ENCODE results near the gene CDC23.

CDC23 gene

DNA sequence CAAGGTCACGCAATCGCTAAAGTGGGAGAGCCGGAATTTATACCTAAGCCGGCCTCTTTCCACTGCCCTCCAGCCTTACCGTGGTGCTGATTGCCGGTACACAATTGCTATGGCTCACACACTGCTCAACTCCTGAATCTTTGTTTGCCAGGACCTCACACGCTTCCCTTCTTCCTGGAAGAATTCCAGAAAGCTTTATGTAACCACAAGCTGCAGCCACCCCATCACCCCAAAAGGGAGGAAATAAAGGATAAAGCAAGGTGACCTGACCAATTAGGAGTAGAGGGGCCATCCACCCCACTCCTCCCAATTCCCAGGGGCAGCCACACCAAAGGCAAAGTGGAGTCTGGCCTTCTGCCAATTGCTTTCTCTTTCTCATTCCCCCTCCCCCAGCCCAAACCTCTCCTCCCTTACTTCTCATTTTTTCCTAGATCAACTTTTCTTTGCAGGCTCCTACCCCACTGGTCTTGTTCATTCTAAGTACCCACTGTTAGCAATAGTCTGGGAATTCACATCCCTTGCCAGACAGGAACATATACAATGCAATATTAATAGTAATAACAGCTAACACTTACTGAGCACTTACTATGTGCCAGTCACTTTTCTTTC is 18.0 kb upstream of the CDC23 start:
- Histone ChIP-seq H3K36me3 (ENCODE audit: control insufficient read depth, low read length) (no peaks in the 10 kb centered on the region), H4K20me1 (ENCODE audit: control insufficient read depth, insufficient read depth, low read depth, low read length) (no peaks in the 10 kb centered on the region), H3K4me2 (ENCODE audit: low read length) (no peak overlapping the region), H3K4me1 (ENCODE audit: control insufficient read depth, low read length) (peaks cover 5% of the 10 kb centered on the region), H3K27ac (ENCODE audit: low read depth, low read length) (no peak overlapping the region), H3K9me3 (ENCODE audit: control insufficient read depth, insufficient read depth, low read length) (peaks cover 2% of the 10 kb centered on the region; the same call in 1 of the 2 replicates), H3K27me3 (ENCODE audit: control insufficient read depth, low read length) (peaks cover 11% of the 10 kb centered on the region; the same call in 1 of the 2 replicates), H3K79me2 (ENCODE audit: control insufficient read depth, low read length) (no peaks in the 10 kb centered on the region), H3K9me2 (replicated peaks; ENCODE audit: control insufficient read depth, low read length) (no peaks in the 10 kb centered on the region), H3F3A (ENCODE audit: control insufficient read depth, insufficient read depth) (no peaks in the 10 kb centered on the region), H3K4me3 (ENCODE audit: low read length) (no peak overlapping the region)
- TF ChIP-seq, protein P1, sequence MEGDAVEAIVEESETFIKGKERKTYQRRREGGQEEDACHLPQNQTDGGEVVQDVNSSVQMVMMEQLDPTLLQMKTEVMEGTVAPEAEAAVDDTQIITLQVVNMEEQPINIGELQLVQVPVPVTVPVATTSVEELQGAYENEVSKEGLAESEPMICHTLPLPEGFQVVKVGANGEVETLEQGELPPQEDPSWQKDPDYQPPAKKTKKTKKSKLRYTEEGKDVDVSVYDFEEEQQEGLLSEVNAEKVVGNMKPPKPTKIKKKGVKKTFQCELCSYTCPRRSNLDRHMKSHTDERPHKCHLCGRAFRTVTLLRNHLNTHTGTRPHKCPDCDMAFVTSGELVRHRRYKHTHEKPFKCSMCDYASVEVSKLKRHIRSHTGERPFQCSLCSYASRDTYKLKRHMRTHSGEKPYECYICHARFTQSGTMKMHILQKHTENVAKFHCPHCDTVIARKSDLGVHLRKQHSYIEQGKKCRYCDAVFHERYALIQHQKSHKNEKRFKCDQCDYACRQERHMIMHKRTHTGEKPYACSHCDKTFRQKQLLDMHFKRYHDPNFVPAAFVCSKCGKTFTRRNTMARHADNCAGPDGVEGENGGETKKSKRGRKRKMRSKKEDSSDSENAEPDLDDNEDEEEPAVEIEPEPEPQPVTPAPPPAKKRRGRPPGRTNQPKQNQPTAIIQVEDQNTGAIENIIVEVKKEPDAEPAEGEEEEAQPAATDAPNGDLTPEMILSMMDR (IDR thresholded peaks at IDR 0.05; ENCODE audit: low read depth, low read length, poor library complexity, severe bottlenecking): no peak
- TF ChIP-seq EZH2phosphoT487 (IDR thresholded peaks at IDR 0.05; ENCODE audit: borderline replicate concordance, low read length): no peak

DNA sequence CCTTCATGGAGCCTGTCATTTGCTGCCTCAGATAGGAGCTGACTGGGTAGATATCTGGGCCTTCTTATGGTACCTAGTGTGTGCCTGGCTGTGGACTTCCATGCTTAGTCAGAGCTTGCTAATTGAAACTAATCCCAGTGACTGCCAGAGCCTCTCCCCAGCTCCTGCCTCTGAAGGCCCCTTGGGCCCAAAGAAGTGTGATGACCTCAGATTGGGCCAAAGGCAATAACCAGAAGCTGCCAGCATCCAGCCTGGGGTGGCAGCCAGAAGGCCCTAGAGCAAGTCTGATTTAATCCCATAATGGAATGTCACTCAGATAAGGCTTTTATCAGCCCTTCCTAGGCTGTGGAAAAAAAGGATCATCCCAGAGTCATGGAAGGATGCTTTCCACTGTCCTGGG is 17.1 kb upstream of the CDC23 start:
- no peak overlapping the region for H3K4me3 ChIP-seq (ENCODE audit: low read length)
- H3K79me2 ChIP-seq (ENCODE audit: control insufficient read depth, low read length): no peaks in the 10 kb centered on the region
- H3K9me3 ChIP-seq (ENCODE audit: control insufficient read depth, insufficient read depth, low read length): peaks cover 5% of the 10 kb centered on the region; the same call in 1 of the 2 replicates
- peaks cover 11% of the 10 kb centered on the region; the same call in 1 of the 2 replicates for H3K27me3 ChIP-seq (ENCODE audit: control insufficient read depth, low read length)
- TF ChIP-seq, protein P1 (IDR thresholded peaks at IDR 0.05; ENCODE audit: low read depth, low read length, poor library complexity, severe bottlenecking): no peak
- TF ChIP-seq EZH2phosphoT487 (IDR thresholded peaks at IDR 0.05; ENCODE audit: borderline replicate concordance, low read length): no peak
- no peaks in the 10 kb centered on the region for H3K36me3 ChIP-seq (ENCODE audit: control insufficient read depth, low read length)
- peaks cover 5% of the 10 kb centered on the region for H3K4me1 ChIP-seq (ENCODE audit: control insufficient read depth, low read length)
- H4K20me1 ChIP-seq (ENCODE audit: control insufficient read depth, insufficient read depth, low read depth, low read length): no peaks in the 10 kb centered on the region
- no peak overlapping the region for H3K4me2 ChIP-seq (ENCODE audit: low read length)
- no peak overlapping the region for H3K27ac ChIP-seq (ENCODE audit: low read depth, low read length)
- no peaks in the 10 kb centered on the region for H3F3A ChIP-seq (ENCODE audit: control insufficient read depth, insufficient read depth)
- no peaks in the 10 kb centered on the region for H3K9me2 ChIP-seq (replicated peaks; ENCODE audit: control insufficient read depth, low read length)

DNA sequence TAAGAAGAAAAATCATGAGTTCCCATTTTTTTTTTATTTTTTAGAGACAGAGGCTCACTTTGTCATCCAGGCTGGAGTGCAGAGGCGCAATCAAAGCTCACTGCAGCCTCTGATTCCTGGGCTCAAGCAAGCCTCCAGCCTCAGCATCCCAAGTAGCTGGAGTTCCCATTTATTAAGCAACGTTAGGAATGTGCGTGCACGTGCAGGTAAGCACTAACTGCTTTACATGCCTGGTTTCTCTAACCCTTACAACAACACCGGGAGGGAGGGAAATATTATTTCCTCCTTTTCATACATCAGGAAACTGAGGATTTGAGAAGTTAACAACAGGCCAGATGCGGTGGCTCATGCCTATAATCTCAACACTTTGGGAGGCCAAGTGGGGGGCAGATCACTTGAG is 16.3 kb upstream of the CDC23 start:
- no peaks in the 10 kb centered on the region for H3K36me3 ChIP-seq (ENCODE audit: control insufficient read depth, low read length)

More for the DNA sequence above, 16.3 kb upstream of the CDC23 start:
- H3K27me3 ChIP-seq (ENCODE audit: control insufficient read depth, low read length): peaks cover 11% of the 10 kb centered on the region; the same call in 1 of the 2 replicates
- peaks cover 5% of the 10 kb centered on the region for H3K4me1 ChIP-seq (ENCODE audit: control insufficient read depth, low read length)
- H3K9me2 ChIP-seq (replicated peaks; ENCODE audit: control insufficient read depth, low read length): no peaks in the 10 kb centered on the region
- H3F3A ChIP-seq (ENCODE audit: control insufficient read depth, insufficient read depth): no peaks in the 10 kb centered on the region
- no peak overlapping the region for H3K4me2 ChIP-seq (ENCODE audit: low read length)
- TF ChIP-seq, protein P1 (IDR thresholded peaks at IDR 0.05; ENCODE audit: low read depth, low read length, poor library complexity, severe bottlenecking): no peak
- no peak for TF ChIP-seq EZH2phosphoT487 (IDR thresholded peaks at IDR 0.05; ENCODE audit: borderline replicate concordance, low read length)
- H3K9me3 ChIP-seq (ENCODE audit: control insufficient read depth, insufficient read depth, low read length): peaks cover 5% of the 10 kb centered on the region; the same call in 1 of the 2 replicates
- no peak overlapping the region for H3K27ac ChIP-seq (ENCODE audit: low read depth, low read length)
- H3K4me3 ChIP-seq (ENCODE audit: low read length): no peak overlapping the region
- no peaks in the 10 kb centered on the region for H4K20me1 ChIP-seq (ENCODE audit: control insufficient read depth, insufficient read depth, low read depth, low read length)
- H3K79me2 ChIP-seq (ENCODE audit: control insufficient read depth, low read length): no peaks in the 10 kb centered on the region

All from DOHH2 (cell line).